Esophagus muscularis mucosa (tissue), 4 donors: ENCODE data around the gene THUMPD3. TPM values are rescaled to one million over a fixed set of nuclear protein-coding genes. Genes with fewer than 3 reads are reported as not detected.

ENCODE experiments used
- DNase-seq: peaks from one replicate; pipeline ENCODE4 v3.0.0-alpha.2; 2017; ENCODE audit errors: extremely low spot score
- H3K27ac ChIP-seq, 4 donors: fragments of 200-600 bp; sonication (generic); replicated peaks in 1 of 4; 1 replicate in 3 of 4; 2 replicates in 1 of 4; pipeline ENCODE4 v1.5.1; 2016 to 2019; ENCODE audit warnings: mild to moderate bottlenecking in 1 of 4
- H3K27me3 ChIP-seq, 4 donors: fragments of 200-600 bp; sonication (generic); one replicate each; pipeline versions ENCODE4 v1.5.1 to v1.6.0; 2016 to 2019
- H3K36me3 ChIP-seq, 4 donors: fragments of 200-600 bp; sonication (generic); one replicate each; pipeline ENCODE4 v1.5.1; 2016 to 2019
- H3K4me1 ChIP-seq, 4 donors: fragments of 200-600 bp; sonication (generic); one replicate each; pipeline ENCODE4 v1.5.1; 2016 to 2019
- H3K4me3 ChIP-seq, 4 donors: fragments of 200-600 bp; sonication (generic); 1 replicate in 2 of 4; 2 replicates in 2 of 4; pipeline ENCODE4 v1.5.1; 2016 to 2019; ENCODE audit warnings: mild to moderate bottlenecking in 4 of 4, moderate library complexity in 1 of 4
- H3K9me3 ChIP-seq, 4 donors: fragments of 200-600 bp; sonication (generic); 1 replicate in 3 of 4; 2 replicates in 1 of 4; pipeline ENCODE4 v1.5.1; 2016 to 2019
- CTCF ChIP-seq, 3 experiments: fragments of 200-600 bp in 2 of 3; fragments of 450-650 bp in 1 of 3; sonication (generic) in 2 of 3; IDR thresholded peaks; one replicate each; pipeline ENCODE4 v1.5.1; 2017 to 2019; ENCODE audit warnings: antibody characterized with exemption in 3 of 3, mild to moderate bottlenecking in 2 of 3, moderate library complexity in 1 of 3
- EP300 ChIP-seq: sonication (generic); formaldehyde crosslinking; IDR thresholded peaks from one replicate; pipeline ENCODE4 v1.6.1; 2017; ENCODE audit warnings: antibody characterized with exemption
- POLR2A ChIP-seq: fragments of 450-650 bp; IDR thresholded peaks from one replicate; pipeline ENCODE4 v1.6.1; 2017; ENCODE audit warnings: antibody characterized with exemption, moderate library complexity, mild to moderate bottlenecking, low read depth
- POLR2AphosphoS5 ChIP-seq, 2 donors: sonication (generic); formaldehyde crosslinking; IDR thresholded peaks; one replicate each; pipeline ENCODE4 v1.6.1; 2017; ENCODE audit warnings: antibody characterized with exemption in 2 of 2
- WGBS: methylation state at CpG from one replicate; pipeline ENCODE4 v1.1.5; 2018; 5-methylcytosine and 5-hydroxymethylcytosine counted together
- intact Hi-C: fragments of 100-400 bp; cut with DNase I; formaldehyde crosslinking; loops from one replicate; pipeline ENCODE4 v1.15.1; 2023
- total RNA-seq, 4 donors: library from RNA; depleted of rRNA; stranded (reverse); fragments of >200 nt; gene quantifications; one replicate each; pipeline versions ENCODE4 v1.1.0 to v1.2.1, GENCODE V29; 2016

The THUMPD3 gene
- total RNA-seq, 4 donors from 2014 or later: 23.8 to 37.4 (median 26.1) TPM

- Histone ChIP-seq H3K27ac (no peak overlapping the region), H3K36me3 (no peaks in the 10 kb centered on the region), H3K4me3 (no peak overlapping the region), H3K9me3 (no peaks in the 10 kb centered on the region), H3K4me1 (peaks cover 0 to 7% (median 0%) of the 10 kb centered on the region in 4 donors), H3K27me3 (no peaks in the 10 kb centered on the region)
- TF ChIP-seq POLR2A (no peak), CTCF (IDR thresholded peaks at IDR 0.05) (no peak), EP300 (no peak), POLR2AphosphoS5 (IDR thresholded peaks at IDR 0.05) (no peak)
- no peak for DNase-seq
- 86% methylated on average over 6 of the region's 6 CpGs for WGBS
- intact Hi-C loops: no loop called here
Measured at GRCh38 chr3:9332250-9333030, 30.4 kb upstream of the THUMPD3 start.

GRCh38 chr3:9339761-9340471 lies 22.9 kb upstream of the THUMPD3 start:
- TF ChIP-seq POLR2A (no peak), EP300 (no peak)
- Histone ChIP-seq H3K4me1 (peaks cover 0 to 19% (median 15%) of the 10 kb centered on the region in 4 donors), H3K27me3 (no peaks in the 10 kb centered on the region), H3K36me3 (no peaks in the 10 kb centered on the region), H3K4me3 (no peak overlapping the region), H3K27ac (peak overlapping the region in 2 of 4 donors; percentile 27 to 48), H3K9me3 (no peaks in the 10 kb centered on the region)
- no peak for DNase-seq
- WGBS: 41% methylated on average over 1 of the region's 1 CpG
- intact Hi-C loops: no loop called here

GRCh38 chr3:9340472-9340902 lies 22.4 kb upstream of the THUMPD3 start:
- no peaks in the 10 kb centered on the region for H3K9me3 ChIP-seq
- intact Hi-C loops: no loop called here

GRCh38 chr3:9342696-9343095 lies 20.2 kb upstream of the THUMPD3 start:
- H3K27ac ChIP-seq: no peak overlapping the region
- no peak for DNase-seq
- H3K4me1 ChIP-seq: peaks cover 0 to 19% (median 15%) of the 10 kb centered on the region in 4 donors
- whole genome bisulfite sequencing: 89% methylated on average over 4 of the region's 4 CpGs
- no peaks in the 10 kb centered on the region for H3K36me3 ChIP-seq
- no peaks in the 10 kb centered on the region for H3K9me3 ChIP-seq
- no peak overlapping the region for H3K4me3 ChIP-seq
- no peaks in the 10 kb centered on the region for H3K27me3 ChIP-seq
- intact Hi-C loops: no loop called here
- no peak for TF ChIP-seq EP300

More at GRCh38 chr3:9340472-9340902, 22.4 kb upstream of the THUMPD3 start:
- 91% methylated on average over 3 of the region's 3 CpGs for WGBS
- H3K36me3 ChIP-seq: no peaks in the 10 kb centered on the region
- DNase-seq: no peak
- no peak overlapping the region for H3K4me3 ChIP-seq
- TF ChIP-seq CTCF (IDR thresholded peaks at IDR 0.05) (no peak), POLR2AphosphoS5 (IDR thresholded peaks at IDR 0.05) (no peak), POLR2A (no peak), EP300 (no peak)
- H3K4me1 ChIP-seq: peaks cover 0 to 19% (median 15%) of the 10 kb centered on the region in 4 donors
- no peaks in the 10 kb centered on the region for H3K27me3 ChIP-seq
- peak overlapping the region in 2 of 4 donors; percentile 27 to 48 for H3K27ac ChIP-seq

GRCh38 chr3:9343115-9343514 lies 19.7 kb upstream of the THUMPD3 start:
- no peaks in the 10 kb centered on the region for H3K9me3 ChIP-seq
- no peak for DNase-seq
- intact Hi-C loops: no loop called here
- H3K4me1 ChIP-seq: peaks cover 0 to 19% (median 15%) of the 10 kb centered on the region in 4 donors
- 65% methylated on average over 4 of the region's 4 CpGs for WGBS
- no peaks in the 10 kb centered on the region for H3K27me3 ChIP-seq
- H3K36me3 ChIP-seq: no peaks in the 10 kb centered on the region
- no peak overlapping the region for H3K27ac ChIP-seq
- no peak overlapping the region for H3K4me3 ChIP-seq
- TF ChIP-seq POLR2AphosphoS5 (IDR thresholded peaks at IDR 0.05) (no peak), CTCF (IDR thresholded peaks at IDR 0.05) (no peak), EP300 (no peak), POLR2A (no peak)
